ENCODE data around the gene SPATA9.

DNA sequence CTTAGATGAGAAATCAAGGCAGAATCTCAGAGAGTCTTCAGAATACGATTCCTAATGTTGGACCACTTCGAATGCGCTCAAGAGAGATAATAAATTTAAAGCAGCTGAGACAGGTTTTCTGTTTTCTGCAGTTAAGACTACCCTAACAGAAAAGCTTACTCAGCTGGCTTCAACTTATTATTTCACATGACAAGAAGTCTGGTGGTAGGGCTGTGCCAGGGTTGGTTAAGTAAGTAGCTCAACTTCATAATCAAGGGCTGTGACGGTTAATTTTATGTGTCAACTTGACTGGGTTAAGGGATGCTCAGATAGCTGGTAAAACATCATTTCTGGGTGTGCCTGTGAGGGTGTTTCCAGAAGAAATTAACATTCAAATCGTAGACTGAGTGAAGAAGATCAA, 59.1 kb downstream of the SPATA9 start:
- TF ChIP-seq CTCF (IDR thresholded peaks at IDR 0.05) (no peak), POLR2A (IDR thresholded peaks at IDR 0.05) (no peak)

All from body of pancreas (tissue), 4 donors.